Thoracic aorta (tissue), 2 donors: ENCODE data around the gene ERCC2. TPM values are rescaled to one million over a fixed set of nuclear protein-coding genes. Genes with fewer than 3 reads are reported as not detected.
"Not testable (repeated sequence)": the region's sequence is repeated elsewhere in the genome, so short reads cannot be mapped to it uniquely, and the experiment has no call there.

Source experiments
- ATAC-seq: fragments of 150-250 bp; one replicate; pipeline ENCODE4 v1.8.0; 2017; ENCODE audit warnings: low read depth; ENCODE audit not compliant: insufficient number of reproducible peaks, low FRiP score
- DNase-seq: peaks from one replicate; pipeline ENCODE4 v3.0.0-alpha.2; 2020; ENCODE audit warnings: low spot score
- H3K27ac ChIP-seq, 2 donors: fragments of 200-600 bp; sonication (generic); 1 replicate in 1 of 2; 2 replicates in 1 of 2; pipeline ENCODE4 v1.5.1; 2016; ENCODE audit warnings: mild to moderate bottlenecking in 2 of 2, moderate library complexity in 2 of 2
- H3K27me3 ChIP-seq: fragments of 200-600 bp; sonication (generic); replicated peaks from 2 replicates; pipeline ENCODE4 v1.6.0; 2016; ENCODE audit warnings: mild to moderate bottlenecking; ENCODE audit not compliant: insufficient read depth
- H3K36me3 ChIP-seq: fragments of 200-600 bp; sonication (generic); one replicate; pipeline ENCODE4 v1.5.1; 2016
- H3K4me1 ChIP-seq, 2 donors: fragments of 200-600 bp; sonication (generic); 1 replicate in 1 of 2; 2 replicates in 1 of 2; pipeline versions ENCODE4 v1.5.1 to v1.6.0; 2016; ENCODE audit warnings: low read depth in 2 of 2, mild to moderate bottlenecking in 1 of 2; ENCODE audit not compliant: control insufficient read depth in 1 of 2
- H3K4me3 ChIP-seq: fragments of 200-600 bp; sonication (generic); 2 replicates; pipeline ENCODE4 v1.5.1; 2016; ENCODE audit warnings: mild to moderate bottlenecking
- H3K9me3 ChIP-seq: fragments of 200-600 bp; sonication (generic); 2 replicates; pipeline ENCODE4 v1.5.1; 2016
- CTCF ChIP-seq: fragments of 200-600 bp; sonication (generic); IDR thresholded peaks from one replicate; pipeline ENCODE4 v1.5.1; 2019; ENCODE audit warnings: antibody characterized with exemption
- total RNA-seq, 2 donors: library from RNA; depleted of rRNA; stranded (reverse); fragments of >200 nt; gene quantifications; one replicate each; pipeline versions ENCODE4 v1.1.0 to v1.2.3, GENCODE V29; 2016

The ERCC2 gene
- total RNA-seq, 2 donors from 2014 or later, result 11.6 to 18.3 TPM

DNA sequence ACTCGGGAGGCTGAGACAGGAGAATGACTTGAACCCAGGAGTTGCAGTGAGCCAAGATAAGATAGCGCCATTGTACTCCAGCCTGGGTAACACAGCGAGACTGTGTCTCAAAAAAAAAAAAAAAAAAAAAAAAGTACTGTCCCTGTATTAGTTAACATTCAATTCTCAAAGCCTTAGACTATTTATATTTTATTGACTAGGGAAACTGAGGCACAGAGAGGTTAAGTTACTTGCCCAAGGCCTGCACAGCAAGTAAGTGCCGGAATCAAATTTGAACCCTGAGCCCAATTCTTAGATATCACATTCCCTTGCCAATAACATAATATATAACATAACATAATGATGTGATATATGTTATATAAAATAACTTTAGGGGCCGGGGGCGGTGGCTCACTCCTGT lies 30.7 kb downstream of the ERCC2 start:
- Histone ChIP-seq H3K36me3 (no peaks in the 10 kb centered on the region), H3K4me1 (peaks cover 7 to 11% of the 10 kb centered on the region in 2 donors), H3K4me3 (no peak overlapping the region), H3K9me3 (no peaks in the 10 kb centered on the region), H3K27ac (no peak overlapping the region), H3K27me3 (peaks cover 11% of the 10 kb centered on the region)
- ATAC-seq (no peak), DNase-seq (no peak)
- TF ChIP-seq CTCF, result no peak

DNA sequence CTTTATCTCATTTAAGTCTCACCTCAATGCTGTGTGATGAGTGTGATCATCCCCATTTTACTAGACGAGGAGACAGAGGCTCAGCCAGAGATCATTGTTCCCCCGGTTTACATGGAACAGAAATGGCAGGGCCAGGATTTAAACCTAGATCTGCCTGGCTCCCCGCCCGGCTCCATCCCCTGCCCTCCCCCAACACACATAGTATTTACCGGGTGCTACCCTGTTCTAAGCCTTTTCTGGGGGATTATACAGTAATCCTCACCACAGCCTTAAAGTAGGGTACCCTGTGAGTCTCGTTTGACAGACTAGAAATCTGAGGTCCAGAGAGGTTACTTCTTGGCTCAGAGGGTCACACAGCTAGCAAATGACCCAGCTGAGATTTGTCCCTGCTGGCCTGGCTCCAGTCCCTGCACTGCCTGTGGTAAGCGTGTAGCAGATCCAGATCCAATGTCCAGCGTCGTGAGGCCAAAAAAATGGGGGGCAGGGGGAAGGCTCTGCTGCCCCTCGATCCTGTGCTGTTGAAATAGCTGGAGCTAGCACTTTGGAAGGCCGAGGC lies 33.6 kb downstream of the ERCC2 start:
- no peak overlapping the region for H3K4me3 ChIP-seq
- H3K27me3 ChIP-seq, result peaks cover 11% of the 10 kb centered on the region
- no peaks in the 10 kb centered on the region for H3K36me3 ChIP-seq
- H3K9me3 ChIP-seq, result no peaks in the 10 kb centered on the region
- DNase-seq (no peak), ATAC-seq (no peak)
- no peak overlapping the region for H3K27ac ChIP-seq
- no peak for TF ChIP-seq CTCF
- H3K4me1 ChIP-seq, result peaks cover 7 to 11% of the 10 kb centered on the region in 2 donors

GRCh38 chr19:45334881-45335280 lies 35.5 kb downstream of the ERCC2 start:
- not testable (repeated sequence) for H3K9me3 ChIP-seq, H3K36me3 ChIP-seq, H3K27me3 ChIP-seq, H3K4me3 ChIP-seq, H3K27ac ChIP-seq, H3K4me1 ChIP-seq, DNase-seq, ATAC-seq

GRCh38 chr19:45333609-45334303 lies 36.6 kb downstream of the ERCC2 start:
- TF ChIP-seq CTCF, result no peak
- H3K27me3 ChIP-seq, result no peaks in the 10 kb centered on the region
- H3K4me1 ChIP-seq, result peaks cover 0 to 5% of the 10 kb centered on the region in 2 donors
- DNase-seq (no peak), ATAC-seq (no peak)
- H3K27ac ChIP-seq, result no peak overlapping the region
- H3K36me3 ChIP-seq, result no peaks in the 10 kb centered on the region
- no peaks in the 10 kb centered on the region for H3K9me3 ChIP-seq
- no peak overlapping the region for H3K4me3 ChIP-seq

- Histone ChIP-seq H3K27ac (no peak overlapping the region), H3K27me3 (no peaks in the 10 kb centered on the region), H3K9me3 (no peaks in the 10 kb centered on the region), H3K4me1 (no peaks in the 10 kb centered on the region), H3K4me3 (no peak overlapping the region), H3K36me3 (no peaks in the 10 kb centered on the region)
- DNase-seq (no peak), ATAC-seq (no peak)
- no peak for TF ChIP-seq CTCF
Observed at GRCh38 chr19:45331411-45331810, 39.0 kb downstream of the ERCC2 start.
